Embryonic facial prominence (tissue), 1 donor: ENCODE results near the gene SSPN.

Experiments
- DNase-seq: peaks from one replicate; pipeline ENCODE4 v3.0.0-alpha.2; 2016; ENCODE audit errors: extremely low spot score

Gene SSPN

DNA sequence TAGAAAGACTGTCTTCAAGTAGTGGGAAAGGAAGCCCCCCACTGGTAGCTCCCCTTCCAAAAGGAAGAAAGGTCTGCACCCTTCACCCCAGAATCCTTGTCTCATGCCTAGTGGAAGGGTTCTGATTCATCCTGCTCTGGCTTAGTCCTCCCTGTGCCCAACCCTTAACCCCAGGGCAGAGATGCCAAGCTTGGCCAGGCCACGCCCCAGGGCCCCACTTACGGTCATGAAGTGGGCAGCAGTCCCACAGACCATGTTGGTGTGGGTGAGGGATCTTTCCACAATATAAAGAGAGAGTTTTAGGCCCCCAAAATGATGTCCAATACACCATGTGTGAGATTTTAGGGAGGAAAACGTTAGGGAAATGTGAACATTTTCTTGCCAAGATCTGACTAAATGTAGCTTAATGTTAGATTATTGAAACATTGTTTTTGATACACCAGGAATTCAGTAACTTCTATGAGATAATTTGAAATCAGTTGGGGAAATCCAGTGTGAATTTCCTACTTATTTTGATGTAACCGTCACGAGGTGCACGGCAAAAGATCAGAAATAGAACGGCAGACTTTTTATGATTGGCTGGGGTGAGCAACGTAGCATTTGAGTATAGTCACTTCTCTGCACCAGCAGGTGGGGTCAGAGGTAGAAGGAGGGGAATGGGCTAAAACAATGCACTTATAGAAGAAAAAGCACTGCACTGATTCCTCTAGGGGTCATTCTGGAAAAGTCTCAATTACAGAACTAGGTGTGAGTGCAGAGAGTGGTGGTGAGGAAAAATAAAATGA, 8.2 kb upstream of the SSPN start:
- no peak for DNase-seq

DNA sequence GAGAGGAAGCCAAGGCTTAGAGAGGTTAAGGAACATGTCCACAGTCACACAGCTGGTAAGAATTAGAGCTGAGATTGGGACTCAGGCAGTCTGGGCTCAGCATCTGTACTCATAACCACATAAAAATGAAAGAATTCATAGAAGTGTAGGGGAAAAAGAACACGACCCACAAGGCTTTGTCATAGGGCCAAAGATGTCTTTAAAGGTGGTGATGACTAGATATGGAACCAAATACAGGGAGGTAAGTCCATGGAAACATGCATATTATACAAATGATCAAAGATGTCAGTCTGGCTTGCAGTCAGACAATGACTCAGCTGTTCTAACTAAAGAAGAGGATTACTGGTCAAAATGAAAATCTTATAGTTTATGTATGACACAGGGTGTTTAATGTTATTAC, 7.2 kb upstream of the SSPN start:
- DNase-seq, result no peak

DNA sequence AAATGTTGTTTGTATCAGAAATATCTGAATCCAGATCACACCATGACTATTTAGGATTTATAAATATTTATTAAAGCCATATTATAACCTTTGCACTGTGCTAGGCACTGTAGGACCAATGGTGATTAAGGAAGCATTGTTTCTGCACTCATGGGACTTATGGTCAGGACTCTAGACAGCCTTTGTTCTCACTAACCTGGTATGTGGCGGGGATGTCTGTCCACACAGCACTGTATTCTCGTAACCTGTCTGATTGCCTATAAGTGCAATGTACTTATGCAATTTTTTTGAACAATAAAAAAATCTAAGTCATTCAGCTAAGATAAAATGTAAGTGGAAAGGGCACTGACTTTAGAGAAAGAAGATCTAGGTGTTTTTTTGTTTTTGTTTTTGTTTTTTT, 6.7 kb upstream of the SSPN start:
- DNase-seq, result no peak

DNA sequence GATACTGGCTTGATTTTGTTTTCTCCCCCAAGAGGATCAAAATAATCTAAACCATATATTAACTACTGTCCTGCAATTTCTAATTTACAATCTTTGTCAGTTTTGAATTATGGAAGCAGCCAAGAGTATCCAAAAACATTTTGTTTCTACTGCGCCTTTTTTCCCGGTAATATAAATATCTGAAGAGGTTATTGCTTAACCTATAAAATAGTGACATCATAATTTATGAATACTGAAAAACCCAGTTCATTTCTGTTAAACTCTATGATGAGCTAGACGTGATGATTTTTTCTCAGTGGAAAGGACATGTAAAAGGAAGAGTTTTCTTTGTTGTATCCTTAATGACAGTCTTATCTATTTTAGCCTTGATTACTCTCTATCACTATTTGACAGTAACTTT, 3.2 kb upstream of the SSPN start:
- no peak for DNase-seq

DNA sequence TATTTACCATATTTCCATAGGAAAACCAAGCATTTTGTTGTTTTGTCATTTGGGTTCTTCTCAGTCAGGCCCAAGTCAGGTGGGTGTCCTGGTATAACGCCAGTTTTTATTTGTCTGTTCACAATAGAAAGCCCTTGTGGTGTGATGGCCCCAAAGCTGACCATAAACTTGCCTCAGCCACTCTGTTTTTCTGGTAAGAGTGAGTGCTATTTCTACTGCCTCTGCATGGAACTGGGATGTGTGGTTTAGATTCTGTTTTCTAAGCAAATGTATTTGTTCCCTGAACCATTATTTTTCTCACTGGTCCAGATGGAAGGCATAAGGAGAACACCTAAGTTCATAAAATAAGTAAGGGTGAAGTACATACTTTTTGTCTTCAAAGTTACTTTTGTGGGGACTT, 1.8 kb upstream of the SSPN start:
- no peak for DNase-seq

DNA sequence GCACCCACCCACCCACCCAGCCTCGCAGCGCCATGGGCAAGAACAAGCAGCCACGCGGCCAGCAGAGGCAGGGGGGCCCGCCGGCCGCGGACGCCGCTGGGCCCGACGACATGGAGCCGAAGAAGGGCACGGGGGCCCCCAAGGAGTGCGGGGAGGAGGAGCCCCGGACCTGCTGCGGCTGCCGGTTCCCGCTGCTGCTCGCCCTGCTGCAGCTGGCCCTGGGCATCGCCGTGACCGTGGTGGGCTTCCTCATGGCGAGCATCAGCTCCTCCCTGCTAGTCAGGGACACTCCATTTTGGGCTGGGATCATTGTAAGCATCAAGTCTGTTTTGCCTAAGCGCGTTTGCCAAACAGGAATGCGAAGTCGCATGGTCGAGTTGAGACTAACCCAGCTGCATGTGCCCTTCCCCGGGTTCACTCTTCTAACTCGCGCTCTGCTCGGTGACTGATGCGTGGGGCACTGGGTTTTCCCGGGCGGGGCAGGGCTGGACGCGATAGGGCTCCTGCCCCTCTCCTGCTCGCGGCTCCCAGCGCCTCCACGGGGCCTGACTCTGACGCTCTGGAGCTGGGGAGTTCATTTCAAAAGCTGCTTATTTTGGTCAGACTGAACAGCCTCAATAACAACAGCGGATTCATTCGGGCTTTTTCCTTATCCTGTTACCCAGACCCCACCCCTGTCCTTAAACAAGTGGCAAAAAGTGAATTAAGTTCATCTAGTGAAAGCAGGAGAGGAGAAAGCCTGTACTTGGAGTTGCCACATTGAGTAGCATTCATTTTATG, 458 bp downstream of the SSPN start:
- DNase-seq, result no peak

DNA sequence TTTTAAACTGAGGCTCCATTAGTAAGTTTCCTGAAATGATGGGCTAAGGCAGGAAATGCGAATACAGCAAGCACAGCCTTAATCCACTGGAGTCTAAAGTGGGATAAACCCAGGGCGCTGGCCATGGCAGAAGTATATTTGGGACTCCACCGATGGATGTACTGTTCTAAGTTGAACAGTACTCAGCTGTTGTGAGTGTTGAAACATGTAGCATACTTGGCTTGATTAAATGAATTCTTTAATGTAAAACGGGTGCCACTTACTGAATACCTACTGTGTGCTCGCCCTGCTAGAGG, 996 bp downstream of the SSPN start:
- DNase-seq, result no peak

DNA sequence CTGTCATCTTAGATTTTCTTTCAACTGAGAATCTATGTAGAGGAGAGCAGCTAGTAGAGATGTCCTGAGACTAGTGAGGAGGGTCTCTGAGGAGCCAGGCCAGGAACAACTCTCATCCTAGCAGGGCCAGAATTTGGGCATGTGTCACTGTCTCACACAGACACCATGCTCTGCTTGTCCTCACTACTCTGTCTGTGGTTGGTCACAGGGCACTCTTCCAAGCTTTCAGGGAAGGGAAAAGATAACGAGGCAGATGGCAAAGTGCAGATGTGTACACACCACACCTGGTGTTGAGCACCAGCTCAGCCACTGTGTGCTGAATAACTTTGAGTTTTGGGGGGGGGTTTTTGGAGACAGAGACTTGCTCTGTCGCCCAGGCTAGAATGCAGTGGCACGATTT, 2.5 kb downstream of the SSPN start:
- no peak for DNase-seq

DNA sequence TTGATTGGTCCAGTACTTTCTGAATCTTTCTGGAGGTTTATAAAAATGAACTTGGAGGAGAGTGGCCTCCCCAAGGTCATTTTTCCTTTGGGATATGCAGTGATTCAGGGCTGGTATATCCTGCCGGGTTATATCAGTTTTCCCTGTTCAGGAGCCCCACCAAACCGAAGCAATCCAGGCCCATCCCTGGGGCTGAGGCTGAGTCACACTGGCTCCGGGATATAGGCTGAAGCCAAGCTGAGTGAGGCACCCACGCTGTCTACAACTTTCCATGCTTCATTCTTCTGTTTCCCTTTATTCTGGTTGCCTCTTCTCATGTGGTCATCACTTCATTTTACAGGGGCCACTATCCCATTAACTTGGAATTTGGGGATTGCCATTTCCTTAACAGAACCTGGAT, 3.4 kb downstream of the SSPN start:
- no peak for DNase-seq

DNA sequence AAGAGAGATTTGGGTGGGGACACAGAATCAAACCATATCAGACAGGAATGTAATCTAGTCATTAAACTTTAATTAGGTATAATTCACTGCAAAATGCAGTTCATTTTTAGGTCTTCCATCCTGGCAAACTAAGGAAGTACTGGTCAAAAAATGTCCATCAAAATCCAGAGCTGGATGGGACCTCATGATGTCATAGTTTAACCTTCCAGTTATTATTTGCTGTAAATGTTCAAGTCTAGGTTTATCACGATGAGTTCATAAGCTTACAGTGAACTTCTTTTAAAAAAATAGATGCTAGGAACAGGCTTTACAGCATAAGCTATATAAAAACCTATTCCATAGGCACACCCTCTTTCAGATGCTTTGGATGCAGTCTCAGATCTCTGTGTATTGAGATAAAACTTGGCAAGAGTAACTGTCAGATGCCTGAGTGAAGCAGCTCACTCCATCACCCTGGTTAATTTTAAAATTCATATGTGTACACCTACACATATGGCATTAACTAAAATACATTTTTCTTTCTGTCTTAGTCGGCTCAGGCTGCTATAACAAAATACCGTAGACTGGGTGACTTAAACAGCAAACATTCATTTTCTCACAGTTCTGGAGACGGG, 7.9 kb downstream of the SSPN start:
- DNase-seq, result no peak

DNA sequence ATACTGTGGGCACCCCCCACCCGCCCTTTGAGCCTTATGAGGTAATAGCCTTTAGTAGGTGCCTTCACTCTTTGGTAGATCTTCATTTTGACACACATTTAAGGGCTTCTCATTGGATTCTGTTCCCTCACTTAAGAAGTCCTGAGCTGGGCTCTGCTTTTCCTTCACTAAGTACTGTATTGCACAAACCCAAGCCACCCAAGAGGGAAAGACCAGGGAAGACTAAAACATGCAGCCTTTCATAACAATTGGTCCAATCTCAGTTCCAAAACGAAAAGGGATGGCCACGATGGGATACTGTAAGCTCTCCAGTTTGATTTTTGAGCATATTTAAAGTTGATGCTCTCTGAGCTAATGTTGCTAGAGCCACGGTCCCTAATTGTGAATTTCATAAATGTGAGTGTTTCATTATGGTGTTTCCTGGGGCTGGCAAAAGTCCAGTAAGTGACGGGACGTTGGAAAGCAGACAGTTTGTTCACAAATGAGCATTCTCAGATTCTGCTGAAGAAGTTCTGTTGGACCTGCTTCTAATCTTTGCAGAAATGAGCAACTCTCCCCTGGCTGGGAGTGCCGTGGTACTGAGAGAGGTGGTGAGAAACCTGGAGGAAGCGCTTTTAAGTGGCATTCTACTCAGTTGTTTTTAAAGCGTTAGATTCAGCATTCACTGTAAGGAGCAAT, 9.4 kb downstream of the SSPN start:
- DNase-seq, result no peak

DNA sequence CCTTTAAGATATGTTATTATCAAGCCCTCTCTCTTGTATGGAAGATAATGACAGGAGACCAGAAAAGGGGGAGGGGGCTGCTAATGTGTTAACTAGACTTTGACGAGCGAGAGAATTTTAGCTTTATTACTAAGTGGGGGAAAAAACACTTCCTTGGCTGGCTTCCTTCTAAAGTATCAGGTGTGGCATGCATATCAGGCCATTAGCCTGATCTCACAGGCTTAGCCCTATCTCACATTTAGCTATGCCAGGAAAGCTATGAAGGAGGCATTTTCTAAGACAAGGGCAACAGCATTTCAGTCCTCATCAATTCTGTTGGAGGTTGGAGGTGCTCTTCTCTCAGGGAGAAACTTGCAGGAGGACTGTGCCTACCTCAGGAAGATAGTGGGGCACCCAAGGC, 9.9 kb downstream of the SSPN start:
- DNase-seq, result no peak

DNA sequence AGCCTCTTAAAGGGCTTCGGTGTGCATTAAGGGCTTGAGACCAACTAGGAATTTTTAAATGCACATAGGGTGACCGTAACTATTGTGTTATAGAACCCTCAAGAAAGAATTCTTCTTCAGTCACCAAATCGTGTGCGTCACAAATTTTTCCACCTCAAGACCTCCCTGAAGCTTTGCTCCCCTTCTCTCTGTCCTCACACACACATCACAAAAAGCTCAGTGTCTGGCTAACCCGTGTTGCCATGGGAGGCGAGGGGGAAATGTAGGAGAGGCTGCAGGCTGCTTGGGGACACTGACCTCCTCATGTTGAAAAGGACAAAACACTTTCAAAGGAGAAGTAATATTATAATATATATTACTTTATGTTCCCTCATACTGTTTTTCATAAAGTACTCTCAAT, 10.6 kb downstream of the SSPN start:
- no peak for DNase-seq

DNA sequence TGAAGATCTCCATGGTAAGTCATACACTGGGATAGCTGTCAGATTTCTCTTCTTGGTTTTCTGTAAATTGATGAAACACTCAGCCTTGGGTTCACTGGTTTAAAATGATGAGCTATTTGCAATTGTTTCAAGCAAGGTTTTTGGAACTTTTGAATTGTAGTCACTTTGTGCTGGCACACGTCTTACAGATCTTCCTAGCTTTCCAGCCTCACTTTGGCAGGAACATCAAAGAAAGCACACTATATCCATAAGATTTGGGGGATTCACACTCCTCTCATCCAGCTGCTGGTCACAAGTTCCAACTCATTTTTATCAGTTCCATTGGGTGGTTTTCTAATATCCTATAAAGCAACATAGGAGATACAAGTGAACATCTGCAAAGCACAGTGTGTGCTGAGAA, 16.0 kb downstream of the SSPN start:
- DNase-seq, result no peak

DNA sequence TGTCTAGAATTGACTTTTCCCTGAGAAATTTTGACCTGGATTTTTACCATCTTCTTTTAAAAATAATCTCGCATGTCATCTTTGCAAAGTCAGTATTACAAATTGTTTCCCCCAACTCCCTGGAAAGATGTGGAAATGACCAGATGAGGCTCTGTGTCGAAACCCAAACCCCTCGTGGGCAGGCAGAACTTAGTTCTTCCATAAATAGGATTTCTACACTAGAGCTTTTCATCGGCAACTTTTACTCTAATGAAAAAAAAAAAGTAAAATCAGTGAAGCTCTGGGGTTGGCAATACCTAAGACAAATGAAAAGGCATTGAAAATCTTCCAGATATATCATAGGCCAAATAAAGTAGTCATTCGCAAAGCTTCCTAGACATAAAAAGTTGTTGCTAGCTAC, 17.0 kb downstream of the SSPN start:
- DNase-seq, result no peak

DNA sequence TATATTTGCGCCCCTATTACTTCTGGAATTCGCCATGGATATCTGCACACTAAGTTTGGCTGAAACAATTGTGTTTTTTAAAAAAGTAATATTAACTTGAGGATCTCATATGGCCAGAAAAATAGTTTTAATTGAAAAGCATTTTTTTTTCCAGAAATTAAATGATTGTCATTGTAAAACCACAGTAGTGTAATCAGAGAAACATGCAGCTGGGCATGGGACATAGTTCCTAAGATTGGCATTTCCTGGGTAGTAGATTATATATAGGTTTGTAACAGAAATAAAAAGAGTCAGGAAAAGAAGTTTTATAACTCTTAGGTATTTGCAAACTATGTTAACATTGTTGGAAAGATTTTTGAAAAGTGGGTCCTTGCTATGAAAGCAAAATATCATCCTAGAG, 17.6 kb downstream of the SSPN start:
- DNase-seq, result no peak

DNA sequence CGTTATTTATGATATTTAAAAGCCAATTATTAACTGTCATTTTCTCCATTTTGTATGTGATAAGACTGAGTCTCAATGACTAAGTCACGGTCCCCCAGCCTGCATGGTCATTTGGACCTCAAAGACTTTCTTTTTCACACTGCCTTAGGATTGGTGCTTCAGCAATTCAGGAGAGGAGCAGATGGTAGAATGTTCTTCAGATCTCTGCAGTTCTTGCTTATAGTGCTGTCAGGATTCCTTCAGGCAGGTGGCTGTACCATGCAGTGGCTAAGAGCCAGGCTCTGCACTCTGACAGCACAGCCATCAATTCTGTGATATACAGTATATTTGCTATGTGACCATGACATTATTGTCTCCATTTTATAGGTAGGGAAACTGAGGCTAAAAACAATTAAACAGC, 18.7 kb downstream of the SSPN start:
- no peak for DNase-seq

DNA sequence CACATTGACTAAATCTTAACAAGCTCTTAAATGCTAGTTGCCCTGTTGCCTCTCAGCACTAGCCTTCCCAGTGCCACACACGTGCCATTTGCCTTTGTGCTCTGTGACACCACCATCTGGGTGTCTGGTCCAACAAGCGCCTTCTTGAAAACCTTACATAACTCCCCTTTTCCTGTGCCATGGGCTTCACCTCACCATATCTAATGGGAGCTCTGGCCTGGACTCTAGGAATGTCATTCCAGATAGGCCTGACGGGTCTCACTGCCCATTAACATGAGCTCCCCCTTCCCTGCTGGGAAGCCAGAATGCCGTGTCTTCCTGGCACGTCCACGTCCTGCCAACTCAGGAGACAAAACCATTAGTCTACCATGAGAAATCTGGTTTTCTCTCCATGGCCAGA, 24.4 kb downstream of the SSPN start:
- no peak for DNase-seq

DNA sequence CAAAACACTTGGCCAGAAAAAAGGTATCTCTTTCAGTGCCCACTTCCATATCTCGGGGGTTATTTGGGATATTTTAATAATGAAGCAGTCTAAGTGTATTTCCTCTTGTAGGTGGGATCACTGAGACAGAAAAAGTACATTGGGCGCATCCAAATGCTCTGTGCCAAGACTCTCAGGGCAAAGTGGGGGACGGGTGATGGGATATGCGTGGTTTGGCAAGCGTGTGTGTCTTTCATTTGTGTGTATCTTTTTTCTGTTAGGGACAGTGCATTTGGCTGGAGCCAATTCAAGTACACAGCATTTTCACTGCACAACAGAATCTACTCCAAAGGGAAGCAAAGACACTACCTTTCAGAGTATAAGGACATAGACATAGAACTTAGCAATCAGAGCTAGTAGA, 29.3 kb downstream of the SSPN start:
- DNase-seq, result no peak

DNA sequence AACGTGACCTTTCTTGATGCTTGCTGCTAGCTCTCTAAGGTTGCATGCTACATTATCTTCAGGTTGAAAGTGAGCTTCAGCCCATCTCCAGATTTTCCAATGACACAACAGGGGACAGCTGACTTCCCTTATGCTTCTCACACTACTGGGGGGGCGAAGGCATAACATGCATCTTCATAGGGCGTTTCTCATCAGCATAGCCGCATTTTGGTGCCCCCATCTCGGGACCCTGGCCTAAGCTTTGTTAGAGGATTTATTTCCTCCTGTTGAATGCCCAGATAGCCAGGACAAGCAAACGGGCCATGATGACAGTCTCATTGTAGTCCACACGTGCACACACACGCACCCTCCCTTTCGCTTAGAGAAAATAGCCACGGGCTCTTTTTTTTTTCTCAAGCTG, 30.7 kb downstream of the SSPN start:
- DNase-seq, result no peak

DNA sequence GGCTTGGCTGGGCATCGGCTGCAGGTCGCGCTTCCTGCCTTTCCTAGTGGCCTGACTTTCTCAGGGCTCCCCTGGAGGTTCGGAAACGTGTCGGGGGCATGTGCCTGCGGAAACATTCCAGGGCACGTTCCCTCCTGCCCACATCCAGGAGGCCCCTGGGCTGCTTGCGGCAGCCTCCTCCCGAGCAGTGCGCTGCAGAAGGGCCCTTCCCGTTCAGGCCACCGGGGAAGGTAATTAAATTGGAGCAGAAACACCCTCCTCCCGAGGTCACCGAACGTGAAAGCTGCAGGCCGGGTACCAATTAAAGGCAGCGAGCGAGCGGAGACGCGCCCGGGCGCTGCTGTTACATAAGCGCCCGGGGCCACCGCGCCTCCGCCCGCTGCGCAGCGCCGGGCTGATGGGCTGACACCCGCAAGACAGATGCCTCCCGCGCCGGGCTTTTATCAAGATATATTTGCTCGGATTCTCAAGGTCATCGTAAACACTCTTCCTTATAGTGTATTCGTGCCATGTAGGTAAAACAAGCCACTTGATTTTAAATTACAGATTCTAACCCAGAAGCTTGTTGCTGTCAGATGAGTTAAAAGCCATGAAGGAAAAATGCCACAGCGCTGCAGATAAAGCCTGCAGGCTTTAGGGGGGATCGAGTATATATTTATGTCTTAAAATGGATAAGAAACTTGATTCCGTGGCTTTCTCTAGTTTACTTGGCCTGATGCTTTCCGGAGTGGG, 31.4 kb downstream of the SSPN start:
- DNase-seq, result no peak

DNA sequence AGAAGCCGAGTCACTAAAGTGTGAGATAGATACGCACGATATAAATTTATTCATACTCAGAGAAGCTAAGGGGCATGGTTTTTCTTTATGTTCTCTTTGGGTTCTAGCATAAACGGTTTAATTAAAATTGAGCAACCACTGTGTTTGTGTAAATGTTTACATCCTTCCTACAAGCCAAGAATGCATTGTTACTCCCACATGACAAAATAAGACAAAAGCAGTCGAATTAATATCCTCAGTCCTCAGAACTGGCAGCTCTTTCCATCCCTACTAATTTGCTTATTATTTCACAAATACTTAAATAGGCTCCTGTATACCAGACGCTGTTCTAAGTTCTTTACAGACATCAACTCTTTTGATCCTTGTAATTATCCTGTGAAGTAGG, 32.0 kb downstream of the SSPN start:
- DNase-seq, result no peak
